Fibroblast of peridontal ligament (primary cell): Measurements from ENCODE around the gene PTGDR2.

ENCODE experiments used
- DNase-seq: peaks from one replicate; pipeline ENCODE4 v3.0.0-alpha.2; 2010; ENCODE audit errors: extremely low read depth

The PTGDR2 gene

GRCh38 chr11:60810569-60810968 is 45.2 kb downstream of the PTGDR2 start:
- DNase-seq = no peak

- no peak for DNase-seq
Observed at GRCh38 chr11:60810151-60810550, 45.6 kb downstream of the PTGDR2 start.

- DNase-seq = no peak
Observed at GRCh38 chr11:60809691-60810090, 46.1 kb downstream of the PTGDR2 start.

DNA sequence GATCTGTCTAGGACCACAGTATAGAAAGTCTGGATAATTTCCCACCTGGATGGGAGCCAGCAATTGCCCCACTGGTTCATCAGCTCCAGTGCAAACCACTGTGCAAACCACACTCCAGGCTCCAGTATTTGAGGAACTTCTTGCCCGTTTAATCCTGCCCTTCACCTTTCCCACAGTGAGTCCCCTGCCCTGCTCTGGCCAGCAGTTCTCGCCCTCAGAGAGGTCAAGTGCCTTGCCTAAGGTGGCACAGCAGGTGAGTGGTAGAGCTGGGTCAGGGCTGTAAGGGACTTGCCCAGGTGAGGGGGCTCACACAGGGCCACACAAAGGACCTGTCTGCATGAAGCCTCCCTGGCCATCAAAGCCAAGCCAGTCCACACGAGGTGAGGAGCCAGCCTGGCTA is 46.5 kb downstream of the PTGDR2 start:
- no peak for DNase-seq

DNA sequence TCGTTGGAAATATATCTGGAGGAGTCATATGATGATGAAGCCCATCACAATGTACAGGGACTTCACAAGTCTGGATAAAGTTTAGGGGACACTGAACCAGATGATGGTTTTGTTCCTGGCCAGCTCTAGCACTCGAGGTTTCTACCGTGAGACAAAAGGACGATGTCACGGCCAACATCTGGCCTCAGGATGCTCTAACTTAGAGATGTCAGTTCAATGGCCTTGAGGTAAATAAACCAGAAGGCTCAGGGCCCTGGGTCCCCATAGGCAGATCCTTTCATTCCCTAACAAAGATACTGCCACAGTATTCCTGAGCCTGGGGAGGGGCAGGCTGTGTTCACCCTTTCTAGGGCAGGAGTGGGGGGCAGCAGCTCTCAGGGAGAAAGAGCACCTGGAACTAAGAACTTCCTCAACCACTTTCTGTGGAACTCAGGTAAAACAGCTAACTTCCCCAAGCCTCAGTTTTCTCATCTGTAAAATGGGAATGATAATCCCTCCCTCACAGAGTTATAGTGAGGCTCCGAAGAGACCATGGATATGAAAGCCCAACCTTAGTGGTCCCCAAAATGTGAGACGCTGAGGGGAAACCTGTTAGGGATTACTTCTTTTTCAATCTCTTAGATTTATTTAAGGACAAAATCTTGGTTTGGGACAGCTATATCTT is 52.3 kb downstream of the PTGDR2 start:
- no peak for DNase-seq

GRCh38 chr11:60801194-60801593 is 54.6 kb downstream of the PTGDR2 start:
- no peak for DNase-seq
